ENCODE data around the gene SDK2. TPM values are rescaled to one million over a fixed set of nuclear protein-coding genes. Genes with fewer than 3 reads are reported as not detected.

SDK2 gene
- total RNA-seq, 2 experiments from 2014 or later = 2.4 to 2.5 TPM

- Mint-ChIP-seq H3K4me1 (peaks cover 8% of the 10 kb centered on the region), H3K4me3 (peak overlapping the region; percentile 10), H3K36me3 (ENCODE audit: low read depth) (no peaks in the 10 kb centered on the region), H3K9me3 (no peaks in the 10 kb centered on the region), H3K27me3 (peaks cover 8% of the 10 kb centered on the region), H3K27ac (no peak overlapping the region)
- ChIA-PET POLR2A (no interaction called here), CTCF (no interaction called here)
- no peak for DNase-seq
These were observed 339.1 kb downstream of the SDK2 start for GRCh38 chr17:73304971-73305812.

GRCh38 chr17:73304438-73304837 lies 339.8 kb downstream of the SDK2 start:
- H3K9me3 Mint-ChIP-seq = no peaks in the 10 kb centered on the region
- CTCF ChIA-PET = no interaction called here
- POLR2A ChIA-PET = interaction anchor here (0.5 kb wide), 1 partner anchor 18 kb away, joined by 3 read pairs; no protein-coding TSS in a partner anchor
- H3K27ac Mint-ChIP-seq = no peak overlapping the region
- H3K27me3 Mint-ChIP-seq = peaks cover 5% of the 10 kb centered on the region
- H3K36me3 Mint-ChIP-seq (ENCODE audit: low read depth) = no peaks in the 10 kb centered on the region
- no peak for DNase-seq
- H3K4me3 Mint-ChIP-seq = no peak overlapping the region
- H3K4me1 Mint-ChIP-seq = peaks cover 3% of the 10 kb centered on the region

GRCh38 chr17:73302189-73302588 lies 342.1 kb downstream of the SDK2 start:
- Mint-ChIP-seq H3K4me1 (peaks cover 3% of the 10 kb centered on the region), H3K9me3 (no peaks in the 10 kb centered on the region), H3K4me3 (no peak overlapping the region), H3K27me3 (peaks cover 4% of the 10 kb centered on the region), H3K36me3 (ENCODE audit: low read depth) (no peaks in the 10 kb centered on the region), H3K27ac (no peak overlapping the region)
- DNase-seq = no peak
- POLR2A ChIA-PET = interaction anchor here (0.5 kb wide), 1 partner anchor 11 kb away, joined by 3 read pairs; no protein-coding TSS in a partner anchor
- CTCF ChIA-PET = interaction anchor here (1.5 kb wide), 1 partner anchor 68 kb away, joined by 5 read pairs; no protein-coding TSS in a partner anchor

GRCh38 chr17:73301369-73301768 lies 342.9 kb downstream of the SDK2 start:
- Mint-ChIP-seq H3K27ac (no peak overlapping the region), H3K9me3 (no peaks in the 10 kb centered on the region), H3K4me1 (peaks cover 3% of the 10 kb centered on the region), H3K36me3 (ENCODE audit: low read depth) (no peaks in the 10 kb centered on the region), H3K4me3 (no peak overlapping the region), H3K27me3 (peaks cover 4% of the 10 kb centered on the region)
- DNase-seq = no peak
- ChIA-PET POLR2A (interaction anchor here (0.5 kb wide), 1 partner anchor 11 kb away, joined by 3 read pairs; no protein-coding TSS in a partner anchor), CTCF (interaction anchor here (1.5 kb wide), 1 partner anchor 69 kb away, joined by 5 read pairs; no protein-coding TSS in a partner anchor)

GRCh38 chr17:73300392-73300791 lies 343.9 kb downstream of the SDK2 start:
- Mint-ChIP-seq H3K27ac (no peak overlapping the region), H3K9me3 (no peaks in the 10 kb centered on the region), H3K36me3 (ENCODE audit: low read depth) (no peaks in the 10 kb centered on the region), H3K4me1 (peaks cover 3% of the 10 kb centered on the region), H3K4me3 (no peak overlapping the region), H3K27me3 (peaks cover 4% of the 10 kb centered on the region)
- ChIA-PET POLR2A (interaction anchor here (0.6 kb wide), 1 partner anchor 55 kb away, joined by 3 read pairs; no protein-coding TSS in a partner anchor), CTCF (no interaction called here)
- no peak for DNase-seq

- Mint-ChIP-seq H3K4me3 (no peak overlapping the region), H3K9me3 (no peaks in the 10 kb centered on the region), H3K4me1 (no peaks in the 10 kb centered on the region), H3K27me3 (peaks cover 2% of the 10 kb centered on the region), H3K27ac (no peak overlapping the region), H3K36me3 (ENCODE audit: low read depth) (no peaks in the 10 kb centered on the region)
- POLR2A ChIA-PET = no interaction called here
- CTCF ChIA-PET = interaction anchor here (1.0 kb wide), 1 partner anchor 43 kb away, joined by 4 read pairs; no protein-coding TSS in a partner anchor
- no peak for DNase-seq
These were observed 346.0 kb downstream of the SDK2 start for GRCh38 chr17:73297934-73298861.

- no peak for DNase-seq
- Mint-ChIP-seq H3K36me3 (ENCODE audit: low read depth) (no peaks in the 10 kb centered on the region), H3K9me3 (no peaks in the 10 kb centered on the region), H3K4me1 (peaks cover 31% of the 10 kb centered on the region), H3K27ac (no peak overlapping the region), H3K27me3 (peaks cover 2% of the 10 kb centered on the region), H3K4me3 (no peak overlapping the region)
- ChIA-PET POLR2A (no interaction called here), CTCF (no interaction called here)
These were observed 350.7 kb downstream of the SDK2 start for GRCh38 chr17:73293480-73293911.

GRCh38 chr17:73293031-73293430 lies 351.2 kb downstream of the SDK2 start:
- H3K4me3 Mint-ChIP-seq = no peak overlapping the region
- H3K9me3 Mint-ChIP-seq = no peaks in the 10 kb centered on the region
- H3K27ac Mint-ChIP-seq = no peak overlapping the region
- H3K36me3 Mint-ChIP-seq (ENCODE audit: low read depth) = no peaks in the 10 kb centered on the region
- peaks cover 31% of the 10 kb centered on the region for H3K4me1 Mint-ChIP-seq
- CTCF ChIA-PET = no interaction called here
- DNase-seq = no peak
- POLR2A ChIA-PET = no interaction called here
- H3K27me3 Mint-ChIP-seq = peaks cover 2% of the 10 kb centered on the region

GRCh38 chr17:73292031-73292531 lies 352.2 kb downstream of the SDK2 start:
- Mint-ChIP-seq H3K36me3 (ENCODE audit: low read depth) (no peaks in the 10 kb centered on the region), H3K9me3 (no peaks in the 10 kb centered on the region), H3K27ac (no peak overlapping the region), H3K4me3 (no peak overlapping the region), H3K27me3 (peaks cover 2% of the 10 kb centered on the region), H3K4me1 (peaks cover 31% of the 10 kb centered on the region)
- CTCF ChIA-PET = interaction anchor here (1.3 kb wide), 1 partner anchor 567 kb away, joined by 3 read pairs; no protein-coding TSS in a partner anchor
- DNase-seq = no peak
- POLR2A ChIA-PET = interaction anchor here (1.1 to 1.6 kb wide), 2 partner anchors 19 to 20 kb away, joined by 3 to 5 read pairs; no protein-coding TSS in a partner anchor

GRCh38 chr17:73291260-73291801 lies 352.9 kb downstream of the SDK2 start:
- Mint-ChIP-seq H3K4me3 (no peak overlapping the region), H3K9me3 (no peaks in the 10 kb centered on the region), H3K27ac (peak overlapping the region; percentile 35), H3K4me1 (peaks cover 31% of the 10 kb centered on the region), H3K36me3 (ENCODE audit: low read depth) (no peaks in the 10 kb centered on the region), H3K27me3 (peaks cover 2% of the 10 kb centered on the region)
- peak; percentile 24 for DNase-seq
- CTCF ChIA-PET = interaction anchor here (1.1 to 1.3 kb wide), 2 partner anchors 9 to 566 kb away, joined by 3 read pairs; no protein-coding TSS in a partner anchor
- POLR2A ChIA-PET = interaction anchor here (1.1 to 1.6 kb wide), 3 partner anchors 20 to 59 kb away, joined by 3 to 5 read pairs (median 4); a partner anchor contains a TSS

- Mint-ChIP-seq H3K27ac (peak overlapping the region; percentile 35), H3K4me1 (peaks cover 31% of the 10 kb centered on the region), H3K4me3 (no peak overlapping the region), H3K9me3 (no peaks in the 10 kb centered on the region), H3K27me3 (peaks cover 2% of the 10 kb centered on the region), H3K36me3 (ENCODE audit: low read depth) (no peaks in the 10 kb centered on the region)
- CTCF ChIA-PET = interaction anchor here (1.1 to 1.5 kb wide), 3 partner anchors 8 to 565 kb away, joined by 3 to 5 read pairs (median 3); no protein-coding TSS in a partner anchor
- POLR2A ChIA-PET = interaction anchor here (1.6 kb wide), 2 partner anchors 20 to 59 kb away, joined by 4 to 5 read pairs; a partner anchor contains a TSS
- peak; percentile 21 for DNase-seq
These were observed 353.6 kb downstream of the SDK2 start for GRCh38 chr17:73290399-73291259.

All from activated CD4-positive, alpha-beta memory T cell treated with anti-CD3 and anti-CD28 coated beads, Interleukin-2, amount 10 ng/mL, durations not matched to agents 7 days and 5 days (primary cell).